ENCODE data around the gene CPPED1.

Gene CPPED1

DNA sequence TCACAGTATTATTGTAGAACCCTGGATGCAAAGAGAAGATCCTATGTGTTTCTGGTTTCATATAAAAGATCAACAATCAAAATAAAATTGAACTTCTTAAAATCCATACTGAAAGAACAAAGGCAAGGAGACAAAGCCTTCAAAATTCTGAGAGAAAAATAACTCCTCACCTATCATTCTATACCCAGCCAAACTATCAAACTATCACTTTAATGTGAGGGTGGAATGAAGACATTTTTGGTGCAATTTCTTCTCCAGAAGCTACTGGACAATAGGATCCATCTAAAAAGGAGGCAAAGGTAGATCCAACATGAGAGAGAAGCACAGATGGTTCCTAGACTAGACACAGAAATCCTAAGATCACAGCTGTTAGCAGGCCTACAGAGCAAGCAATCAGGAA lies 71.1 kb downstream of the CPPED1 start:
- TF ChIP-seq, protein P1, sequence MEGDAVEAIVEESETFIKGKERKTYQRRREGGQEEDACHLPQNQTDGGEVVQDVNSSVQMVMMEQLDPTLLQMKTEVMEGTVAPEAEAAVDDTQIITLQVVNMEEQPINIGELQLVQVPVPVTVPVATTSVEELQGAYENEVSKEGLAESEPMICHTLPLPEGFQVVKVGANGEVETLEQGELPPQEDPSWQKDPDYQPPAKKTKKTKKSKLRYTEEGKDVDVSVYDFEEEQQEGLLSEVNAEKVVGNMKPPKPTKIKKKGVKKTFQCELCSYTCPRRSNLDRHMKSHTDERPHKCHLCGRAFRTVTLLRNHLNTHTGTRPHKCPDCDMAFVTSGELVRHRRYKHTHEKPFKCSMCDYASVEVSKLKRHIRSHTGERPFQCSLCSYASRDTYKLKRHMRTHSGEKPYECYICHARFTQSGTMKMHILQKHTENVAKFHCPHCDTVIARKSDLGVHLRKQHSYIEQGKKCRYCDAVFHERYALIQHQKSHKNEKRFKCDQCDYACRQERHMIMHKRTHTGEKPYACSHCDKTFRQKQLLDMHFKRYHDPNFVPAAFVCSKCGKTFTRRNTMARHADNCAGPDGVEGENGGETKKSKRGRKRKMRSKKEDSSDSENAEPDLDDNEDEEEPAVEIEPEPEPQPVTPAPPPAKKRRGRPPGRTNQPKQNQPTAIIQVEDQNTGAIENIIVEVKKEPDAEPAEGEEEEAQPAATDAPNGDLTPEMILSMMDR (IDR thresholded peaks at IDR 0.05; ENCODE audit: low read depth, low read length, missing control alignments) = no peak
- in situ Hi-C loops (cut with HindIII; ENCODE audit: low sequenced_read_pairs) = no loop called here
- H3K4me3 ChIP-seq (ENCODE audit: low read depth, low read length) = no peak overlapping the region
- no peak for DNase-seq (ENCODE audit: low read depth)

DNA sequence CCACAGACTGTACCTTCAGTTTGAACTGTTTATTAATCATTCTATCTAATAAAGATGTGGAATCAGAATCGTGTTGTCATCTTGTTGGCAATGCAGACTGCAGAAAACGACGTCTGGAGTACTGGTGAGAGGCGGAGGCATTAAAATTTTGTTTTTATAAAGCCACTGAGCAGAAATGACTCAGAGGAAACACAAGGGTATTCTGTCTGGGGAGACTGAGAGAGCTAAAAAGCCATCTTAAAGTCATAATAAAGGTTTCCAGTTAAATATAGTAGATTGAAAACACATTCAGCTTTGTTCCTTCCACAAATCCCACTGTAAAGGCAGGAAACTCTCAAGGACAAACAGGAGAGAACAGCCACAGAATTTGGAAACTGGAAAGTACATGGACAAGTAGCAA lies 74.2 kb downstream of the CPPED1 start:
- TF ChIP-seq, protein P1 (IDR thresholded peaks at IDR 0.05; ENCODE audit: low read depth, low read length, missing control alignments) = no peak
- in situ Hi-C loops (cut with HindIII; ENCODE audit: low sequenced_read_pairs) = no loop called here
- peak; percentile 15 for DNase-seq (ENCODE audit: low read depth)
- H3K4me3 ChIP-seq (ENCODE audit: low read depth, low read length) = no peak overlapping the region

GRCh38 chr16:12728469-12728868 lies 75.2 kb downstream of the CPPED1 start:
- DNase-seq (ENCODE audit: low read depth) = no peak
- TF ChIP-seq, protein P1 (IDR thresholded peaks at IDR 0.05; ENCODE audit: low read depth, low read length, missing control alignments) = no peak
- no peak overlapping the region for H3K4me3 ChIP-seq (ENCODE audit: low read depth, low read length)
- in situ Hi-C loops (cut with HindIII; ENCODE audit: low sequenced_read_pairs) = no loop called here

DNA sequence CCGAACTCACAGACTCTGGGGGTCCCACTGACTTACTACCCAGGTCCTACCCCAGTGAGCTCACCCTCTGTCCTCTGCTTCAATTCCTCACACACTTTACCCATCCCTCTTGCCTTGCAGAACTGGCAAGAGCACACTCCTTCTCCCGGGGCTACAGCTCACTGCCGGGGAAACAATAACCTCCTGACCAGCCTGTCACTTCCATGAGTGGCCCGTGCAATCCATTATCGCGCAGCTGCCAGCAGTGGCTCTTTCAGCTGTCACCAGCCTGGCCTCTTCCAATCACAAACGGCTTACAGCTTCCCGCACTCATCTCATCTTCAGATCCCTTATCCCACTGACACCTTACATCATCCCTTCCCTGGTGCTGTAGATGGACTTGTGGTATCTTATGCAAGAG lies 79.5 kb downstream of the CPPED1 start:
- TF ChIP-seq, protein P1 (IDR thresholded peaks at IDR 0.05; ENCODE audit: low read depth, low read length, missing control alignments) = no peak
- no peak for DNase-seq (ENCODE audit: low read depth)
- no peak overlapping the region for H3K4me3 ChIP-seq (ENCODE audit: low read depth, low read length)
- in situ Hi-C loops (cut with HindIII; ENCODE audit: low sequenced_read_pairs) = no loop called here

GRCh38 chr16:12723681-12724080 lies 80.0 kb downstream of the CPPED1 start:
- TF ChIP-seq, protein P1 (IDR thresholded peaks at IDR 0.05; ENCODE audit: low read depth, low read length, missing control alignments) = no peak
- H3K4me3 ChIP-seq (ENCODE audit: low read depth, low read length) = no peak overlapping the region
- no peak for DNase-seq (ENCODE audit: low read depth)
- in situ Hi-C loops (cut with HindIII; ENCODE audit: low sequenced_read_pairs) = no loop called here

DNA sequence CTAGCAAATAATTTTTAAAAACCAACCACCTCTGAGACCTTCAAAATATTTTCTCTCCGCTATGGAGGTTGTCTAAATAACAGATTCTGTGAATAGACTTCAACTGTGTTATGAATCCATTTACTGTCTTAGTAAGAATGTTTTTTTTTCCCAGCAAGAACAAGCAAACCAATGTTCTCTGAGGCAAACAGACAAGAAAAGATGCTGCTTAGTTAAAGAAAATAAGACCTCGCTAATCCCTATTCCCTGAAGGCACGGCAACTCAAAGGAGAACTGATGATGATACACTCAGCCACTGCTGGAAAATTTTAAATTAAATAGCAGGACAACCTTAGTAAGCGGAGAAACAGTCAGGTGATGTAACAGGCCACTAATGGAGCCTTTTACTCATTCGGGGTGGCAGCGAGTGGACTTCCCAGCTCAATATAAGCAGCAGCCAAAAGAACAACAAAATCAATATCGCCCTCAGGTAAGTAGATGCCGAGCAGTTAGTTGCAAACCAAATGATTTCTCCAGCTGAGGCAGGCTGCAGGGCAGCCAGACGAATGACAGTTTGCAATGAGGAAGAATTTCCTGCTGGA lies 81.8 kb downstream of the CPPED1 start:
- in situ Hi-C loops (cut with HindIII; ENCODE audit: low sequenced_read_pairs) = no loop called here
- TF ChIP-seq, protein P1 (IDR thresholded peaks at IDR 0.05; ENCODE audit: low read depth, low read length, missing control alignments) = no peak
- no peak overlapping the region for H3K4me3 ChIP-seq (ENCODE audit: low read depth, low read length)
- DNase-seq (ENCODE audit: low read depth) = no peak

All from astrocyte of the cerebellum (primary cell).